ENCODE data around the gene SGF29.

DNA sequence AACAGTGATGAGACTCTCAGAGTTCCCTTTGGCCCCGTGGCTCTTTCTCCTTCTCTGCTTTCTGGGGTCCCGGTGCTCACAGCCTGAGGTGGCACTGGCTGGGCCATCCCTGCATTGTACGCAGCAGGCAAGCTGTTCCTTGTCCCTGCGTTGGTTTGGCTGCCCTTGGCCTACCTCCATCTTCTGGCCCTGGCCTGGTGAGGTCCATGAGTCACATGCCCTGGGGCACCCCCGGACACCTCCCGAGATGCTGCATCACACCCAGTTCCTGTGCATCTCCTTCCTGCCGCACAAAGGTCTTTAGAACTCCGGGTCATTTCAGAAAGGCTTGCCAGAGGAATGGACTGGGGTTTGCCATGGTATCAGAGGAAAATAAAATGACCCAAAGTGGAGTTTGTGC lies 33.7 kb downstream of the SGF29 start:
- TF ChIP-seq, protein P1, sequence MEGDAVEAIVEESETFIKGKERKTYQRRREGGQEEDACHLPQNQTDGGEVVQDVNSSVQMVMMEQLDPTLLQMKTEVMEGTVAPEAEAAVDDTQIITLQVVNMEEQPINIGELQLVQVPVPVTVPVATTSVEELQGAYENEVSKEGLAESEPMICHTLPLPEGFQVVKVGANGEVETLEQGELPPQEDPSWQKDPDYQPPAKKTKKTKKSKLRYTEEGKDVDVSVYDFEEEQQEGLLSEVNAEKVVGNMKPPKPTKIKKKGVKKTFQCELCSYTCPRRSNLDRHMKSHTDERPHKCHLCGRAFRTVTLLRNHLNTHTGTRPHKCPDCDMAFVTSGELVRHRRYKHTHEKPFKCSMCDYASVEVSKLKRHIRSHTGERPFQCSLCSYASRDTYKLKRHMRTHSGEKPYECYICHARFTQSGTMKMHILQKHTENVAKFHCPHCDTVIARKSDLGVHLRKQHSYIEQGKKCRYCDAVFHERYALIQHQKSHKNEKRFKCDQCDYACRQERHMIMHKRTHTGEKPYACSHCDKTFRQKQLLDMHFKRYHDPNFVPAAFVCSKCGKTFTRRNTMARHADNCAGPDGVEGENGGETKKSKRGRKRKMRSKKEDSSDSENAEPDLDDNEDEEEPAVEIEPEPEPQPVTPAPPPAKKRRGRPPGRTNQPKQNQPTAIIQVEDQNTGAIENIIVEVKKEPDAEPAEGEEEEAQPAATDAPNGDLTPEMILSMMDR (conservative IDR thresholded peaks at IDR 0.05) = no peak
- no peak for TF ChIP-seq ZFX (IDR thresholded peaks at IDR 0.05)
